ENCODE data around the gene YY1AP1.

Gene YY1AP1

DNA sequence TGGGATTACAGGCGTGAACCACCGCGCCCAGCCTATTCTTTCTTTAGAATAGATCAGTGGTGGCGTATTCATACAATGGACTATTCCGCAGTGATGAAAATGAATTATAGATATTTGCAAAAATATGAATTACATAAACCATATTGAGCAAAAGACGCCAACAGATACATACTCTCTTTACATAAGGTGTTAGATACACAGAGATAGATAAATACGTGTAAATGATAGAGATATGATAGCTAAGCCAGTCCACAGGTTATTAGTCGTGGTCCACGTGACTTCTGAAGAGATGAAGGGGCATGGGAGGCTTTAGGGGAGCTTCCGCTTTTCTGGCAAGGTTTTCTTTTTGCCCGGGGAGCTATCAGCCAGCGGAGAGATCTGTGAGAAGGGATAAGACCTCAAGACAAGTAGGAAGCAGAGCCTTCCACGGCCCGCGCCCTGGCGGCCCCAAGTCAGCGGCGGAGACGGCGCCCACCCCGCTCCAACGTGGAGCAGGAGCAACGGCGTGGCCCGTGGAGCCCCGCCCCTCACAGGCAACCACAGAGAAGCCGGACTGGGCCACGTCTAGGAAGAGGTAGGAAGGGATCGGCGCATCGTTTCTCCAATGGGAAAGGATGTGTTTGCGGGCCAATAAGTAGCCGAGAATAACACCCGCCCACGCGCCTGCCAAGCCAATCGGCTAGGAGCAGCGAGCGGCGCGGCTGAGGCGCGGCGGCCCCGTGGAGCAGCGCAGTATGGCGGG lies 78.9 kb downstream of the YY1AP1 start, which contains the start of gene MSTO1:
Gene MSTO1, plus strand, starts transcription at position 704 of the 742 bp plus-strand sequence. Its CDS starts 31 bp downstream, at position 735.
- no peaks in the 10 kb centered on the region for H3K9me3 ChIP-seq (ENCODE audit: control insufficient read depth, low read length)
- TF ChIP-seq, protein P1, sequence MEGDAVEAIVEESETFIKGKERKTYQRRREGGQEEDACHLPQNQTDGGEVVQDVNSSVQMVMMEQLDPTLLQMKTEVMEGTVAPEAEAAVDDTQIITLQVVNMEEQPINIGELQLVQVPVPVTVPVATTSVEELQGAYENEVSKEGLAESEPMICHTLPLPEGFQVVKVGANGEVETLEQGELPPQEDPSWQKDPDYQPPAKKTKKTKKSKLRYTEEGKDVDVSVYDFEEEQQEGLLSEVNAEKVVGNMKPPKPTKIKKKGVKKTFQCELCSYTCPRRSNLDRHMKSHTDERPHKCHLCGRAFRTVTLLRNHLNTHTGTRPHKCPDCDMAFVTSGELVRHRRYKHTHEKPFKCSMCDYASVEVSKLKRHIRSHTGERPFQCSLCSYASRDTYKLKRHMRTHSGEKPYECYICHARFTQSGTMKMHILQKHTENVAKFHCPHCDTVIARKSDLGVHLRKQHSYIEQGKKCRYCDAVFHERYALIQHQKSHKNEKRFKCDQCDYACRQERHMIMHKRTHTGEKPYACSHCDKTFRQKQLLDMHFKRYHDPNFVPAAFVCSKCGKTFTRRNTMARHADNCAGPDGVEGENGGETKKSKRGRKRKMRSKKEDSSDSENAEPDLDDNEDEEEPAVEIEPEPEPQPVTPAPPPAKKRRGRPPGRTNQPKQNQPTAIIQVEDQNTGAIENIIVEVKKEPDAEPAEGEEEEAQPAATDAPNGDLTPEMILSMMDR (IDR thresholded peaks at IDR 0.05) = no peak
- H3K27me3 ChIP-seq (ENCODE audit: control insufficient read depth, insufficient read depth, low read length) = no peaks in the 10 kb centered on the region

More for the DNA sequence above, 78.9 kb downstream of the YY1AP1 start, which contains the start of gene MSTO1:
- Histone ChIP-seq H3K27ac (peak within 1 kb of the TSS; percentile 36), H3K79me2 (no peaks in the 10 kb centered on the region), H3K4me2 (ENCODE audit: low read length) (peak within 1 kb of the TSS; percentile 100), H3K9ac (no peak within 1 kb of the TSS), H3K4me3 (ENCODE audit: low read depth, low read length) (peak within 1 kb of the TSS; percentile 83), H2AFZ (peak within 1 kb of the TSS; percentile 88), H3K36me3 (ENCODE audit: control insufficient read depth, insufficient read depth, low read length) (no peaks in the 10 kb centered on the region), H3K4me1 (no peaks in the 10 kb centered on the region)
